ENCODE results near the gene SLC4A5. TPM values are rescaled to one million over a fixed set of nuclear protein-coding genes. Genes with fewer than 3 reads are reported as not detected.
A peak's percentile ranks its signal among the peaks of the same experiment; 100 is the strongest.

Gene SLC4A5
- total and polyA plus RNA-seq, 2 of the 8 experiments (the other 6 are each of a cell fraction or from before 2014, with no cell fraction given) = 0.42 to 0.52 TPM

DNA sequence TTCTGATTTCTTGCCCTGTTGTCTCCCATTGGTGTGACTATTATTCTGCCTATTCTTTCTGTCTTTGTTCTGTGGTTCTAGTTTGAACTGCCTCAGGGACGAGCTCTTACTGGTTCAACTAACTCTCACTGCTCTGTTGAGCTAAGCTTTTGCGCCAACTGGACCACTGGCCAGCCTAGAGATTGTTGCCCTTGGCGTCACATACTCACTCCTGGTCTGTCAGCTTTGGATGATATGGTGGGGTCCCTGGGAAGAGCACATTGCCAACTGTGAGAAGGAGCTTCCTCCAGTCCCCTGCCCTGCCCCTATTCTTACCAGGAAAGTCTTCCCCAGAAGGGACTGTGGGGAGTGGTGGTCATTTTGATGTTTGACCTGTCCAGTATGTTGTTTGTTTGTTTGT lies 138.8 kb downstream of the SLC4A5 start:
- TF ChIP-seq KDM4A (IDR thresholded peaks at IDR 0.05; ENCODE audit: low read depth, low read length, severe bottlenecking) (no peak), POLR2AphosphoS5 (IDR thresholded peaks at IDR 0.05; ENCODE audit: low read depth, low read length) (0 out of 2 replicates have a peak, but pooled peaks have one; percentile 18), POLR2A (IDR thresholded peaks at IDR 0.05; ENCODE audit: control extremely low read depth in 1 of 2, low read depth in 2 of 2, low read length in 2 of 2) (peak; percentile 1 to 27; a peak in 2 of 3 replicates)
- H2AK5ac ChIP-seq (ENCODE audit: low read depth, low read length) = no peak overlapping the region
- FAIRE-seq = no peak

More for the DNA sequence above, 138.8 kb downstream of the SLC4A5 start:
- Histone ChIP-seq H3K79me2 (ENCODE audit: control insufficient read depth in 1 of 2, insufficient read depth in 2 of 2, low read length in 2 of 2) (peaks cover 59 to 92% of the 10 kb centered on the region in 2 experiments), H2AFZ (ENCODE audit: low read length) (no peak overlapping the region), H4K8ac (ENCODE audit: extremely low read depth, insufficient read depth, low read length) (no peak overlapping the region), H3K56ac (replicated peaks; ENCODE audit: insufficient read length, low read depth, low read length) (no peak overlapping the region), H3K79me1 (ENCODE audit: low read depth, low read length) (peaks cover 16% of the 10 kb centered on the region), H3K4me1 (replicated peaks in 1 of 4; ENCODE audit: control insufficient read depth in 3 of 4, insufficient read depth in 4 of 4, low read length in 3 of 4) (peaks cover 2 to 22% (median 16%) of the 10 kb centered on the region in 4 experiments), H3K4ac (replicated peaks; ENCODE audit: insufficient read length, low read depth, low read length) (no peak overlapping the region), H3K27ac (ENCODE audit: low read depth, low read length) (no peak overlapping the region), H2BK120ac (replicated peaks; ENCODE audit: low read depth, low read length) (no peak overlapping the region), H2BK15ac (ENCODE audit: low read length) (no peak overlapping the region), H3K36me3 (ENCODE audit: control insufficient read depth in 2 of 4, insufficient read depth in 4 of 4, low read length in 3 of 4) (peaks cover 5 to 83% (median 21%) of the 10 kb centered on the region in 4 experiments), H2BK5ac (ENCODE audit: low read depth, low read length) (peak overlapping the region; percentile 89), H2BK12ac (ENCODE audit: low read depth, low read length) (no peak overlapping the region), H3K23ac (ENCODE audit: insufficient read length) (no peak overlapping the region), H3K23me2 (ENCODE audit: low read depth, low read length) (peaks cover 6% of the 10 kb centered on the region), H4K91ac (replicated peaks; ENCODE audit: insufficient read length, low read length) (no peak overlapping the region), H3K27me3 (replicated peaks in 1 of 4; ENCODE audit: control insufficient read depth in 3 of 4, extremely low read depth in 1 of 4, insufficient read depth in 3 of 4, low read length in 3 of 4) (no peaks in the 10 kb centered on the region), H3K9ac (replicated peaks in 1 of 4; ENCODE audit: extremely low read depth in 1 of 4, low read depth in 3 of 4, low read length in 3 of 4) (no peak overlapping the region), H4K5ac (ENCODE audit: insufficient read length, low read depth, low read length) (no peak overlapping the region), H3K4me2 (ENCODE audit: insufficient read depth in 1 of 2, low read depth in 2 of 2, low read length in 2 of 2) (peak overlapping the region; percentile 41 to 100; a peak in 3 of 4 replicates), H3K4me3 (ENCODE audit: extremely low read depth in 1 of 4, insufficient read depth in 2 of 4, low read depth in 3 of 4, low read length in 4 of 4) (peak overlapping the region in 1 of 4 experiments; percentile 27; a peak in 1 of 8 replicates), H3K14ac (ENCODE audit: insufficient read length) (no peak overlapping the region), H2BK20ac (ENCODE audit: low read length) (no peak overlapping the region), H4K20me1 (replicated peaks in 1 of 2; ENCODE audit: control insufficient read depth in 1 of 2, insufficient read depth in 2 of 2, low read length in 2 of 2) (peaks cover 39 to 45% of the 10 kb centered on the region in 2 experiments), H3K9me3 (ENCODE audit: insufficient read depth in 2 of 2, low read depth in 1 of 2, low read length in 1 of 2) (no peaks in the 10 kb centered on the region), H3K18ac (ENCODE audit: extremely low read depth, low read length) (no peak overlapping the region)
- DNase-seq (ENCODE audit: low read depth in 1 of 2, low spot score in 2 of 2) = no peak
- WGBS, 2 experiments (ENCODE audit: extremely low coverage in 1 of 2, insufficient coverage in 1 of 2, insufficient read length in 1 of 2, insufficient replicate concordance in 2 of 2, low coverage in 1 of 2, low lambda C conversion rate in 2 of 2, missing lambda C conversion rate in 1 of 2) = 92% methylated on average over 3 of the region's 3 CpGs; no CpG with 5 or more reads in 1 of the 2 experiments
- POLR2A ChIA-PET (ENCODE audit: partially characterized antibody) = interaction anchor here (0.8 to 72.1 kb wide), 5 partner anchors 5 to 66 kb away, joined by 3 to 2699 read pairs (median 15); partner anchors contain the start of genes BOLA3, MOB1A and MTHFD2
- CTCF ChIA-PET (ENCODE audit: partially characterized antibody) = interaction anchor here (0.6 to 3.1 kb wide), 9 partner anchors 23 to 470 kb away, joined by 3 to 14 read pairs (median 4); partner anchors contain the start of genes BOLA3 and MOB1A

Measured in H1 (cell line).